SW 1271 (cell line): ENCODE data around the gene KDM6A.
"Not testable (repeated sequence)": the region's sequence is repeated elsewhere in the genome, so short reads cannot be mapped to it uniquely, and the experiment has no call there.

Source experiments
- DNase-seq, 2 experiments: peaks; one replicate each; lab custom pipeline; 2025; lab: John Stamatoyannopoulos, UW

Gene KDM6A

GRCh38 chrX:45007598-45007997 lies 134.6 kb downstream of the KDM6A start:
- DNase-seq, result no peak

- peak in 1 of 2 experiments; percentile 8 for DNase-seq
These were observed 136.5 kb downstream of the KDM6A start for GRCh38 chrX:45009371-45010000.

DNA sequence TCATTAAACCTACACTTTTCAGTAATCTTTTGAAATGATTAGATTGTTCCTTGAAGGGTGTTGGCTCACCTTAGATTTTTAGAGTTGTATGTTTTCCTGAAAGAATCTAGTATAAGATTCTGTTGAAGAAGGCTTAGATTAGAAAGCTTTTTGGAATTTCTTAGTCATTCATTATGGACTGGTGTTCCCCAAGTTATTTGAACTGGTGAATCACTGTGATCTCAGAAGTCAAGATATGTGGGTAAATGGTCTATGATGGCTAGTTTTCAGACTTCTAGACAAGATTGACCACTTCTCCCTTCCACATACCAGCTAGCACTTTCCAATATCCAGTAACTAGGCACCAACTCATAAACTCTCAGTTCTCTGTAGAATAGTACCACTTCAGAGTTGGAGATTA lies 138.1 kb downstream of the KDM6A start:
- peak; percentile 2 to 11 for DNase-seq

DNA sequence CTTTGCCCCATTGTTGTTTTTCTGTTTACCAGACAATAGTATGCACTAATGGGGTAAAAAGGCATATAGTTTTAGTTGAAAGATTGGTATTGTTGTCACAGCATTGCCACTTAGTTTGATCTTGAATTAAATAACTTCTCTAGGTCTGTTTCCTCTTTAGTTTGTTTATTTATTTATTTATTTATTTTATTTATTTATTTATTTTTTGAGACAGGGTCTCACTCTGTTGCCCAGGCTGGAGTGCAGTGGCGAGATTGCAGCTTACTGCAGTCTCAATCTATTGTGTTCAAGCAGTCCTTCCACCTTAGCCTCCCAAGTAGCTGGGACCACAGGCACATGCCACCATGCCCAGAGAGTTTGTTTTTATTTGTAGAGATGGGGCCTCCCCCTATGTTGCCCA lies 138.6 kb downstream of the KDM6A start:
- no peak for DNase-seq

- no peak for DNase-seq
These were observed 145.0 kb downstream of the KDM6A start for GRCh38 chrX:45017946-45018345.

DNA sequence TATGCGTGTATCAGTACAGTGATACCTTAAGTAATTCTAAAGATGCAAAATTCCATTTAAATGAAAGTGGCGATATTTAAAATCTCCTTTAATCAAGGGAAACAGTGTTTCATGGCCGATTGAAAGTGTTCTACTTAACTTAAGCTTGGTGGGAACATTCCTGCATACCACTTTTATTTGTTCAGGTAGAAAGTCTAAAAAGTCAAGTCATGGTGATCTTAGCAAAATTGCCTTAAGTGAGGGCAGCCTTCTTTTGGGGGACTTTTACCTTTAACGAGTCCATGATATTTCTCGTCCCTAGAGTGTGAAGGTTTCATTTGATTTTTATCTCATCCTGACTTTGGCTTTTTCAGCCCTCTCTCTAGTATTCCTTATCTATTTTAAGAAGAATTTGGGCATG lies 149.2 kb downstream of the KDM6A start:
- no peak for DNase-seq

- DNase-seq, result no peak
These were observed 151.5 kb downstream of the KDM6A start for GRCh38 chrX:45024501-45024900.

- DNase-seq, result no peak
These were observed 153.0 kb downstream of the KDM6A start for GRCh38 chrX:45026036-45026435.

DNA sequence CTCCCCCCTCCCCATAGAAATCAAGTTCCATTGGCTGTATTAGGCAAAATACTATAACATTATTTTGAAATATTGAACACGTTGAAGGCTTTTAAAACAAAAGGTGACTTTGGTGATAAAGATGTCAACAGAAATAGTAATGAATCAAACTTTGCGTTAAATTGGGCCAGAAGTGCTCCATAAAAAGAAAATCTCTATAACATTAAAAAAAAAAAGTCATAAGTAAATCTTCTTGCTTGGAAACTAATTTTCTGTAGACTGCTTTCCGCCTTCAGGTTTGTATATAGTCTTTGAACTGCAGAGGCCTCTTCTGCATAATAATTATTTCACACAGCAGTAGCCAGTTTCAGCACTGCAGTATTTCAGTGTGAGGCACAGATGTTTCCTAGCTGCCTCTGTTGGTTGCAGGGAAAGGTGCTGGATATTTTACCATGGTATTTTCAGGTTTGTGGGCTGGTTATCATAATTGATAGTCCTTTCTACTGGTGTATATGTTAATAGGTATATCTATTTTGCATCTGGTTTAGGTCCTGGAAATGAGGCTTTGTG lies 158.9 kb downstream of the KDM6A start:
- no peak for DNase-seq

GRCh38 chrX:45035071-45035470 lies 162.1 kb downstream of the KDM6A start:
- no peak for DNase-seq

GRCh38 chrX:45036161-45036560 lies 163.2 kb downstream of the KDM6A start:
- no peak for DNase-seq

DNA sequence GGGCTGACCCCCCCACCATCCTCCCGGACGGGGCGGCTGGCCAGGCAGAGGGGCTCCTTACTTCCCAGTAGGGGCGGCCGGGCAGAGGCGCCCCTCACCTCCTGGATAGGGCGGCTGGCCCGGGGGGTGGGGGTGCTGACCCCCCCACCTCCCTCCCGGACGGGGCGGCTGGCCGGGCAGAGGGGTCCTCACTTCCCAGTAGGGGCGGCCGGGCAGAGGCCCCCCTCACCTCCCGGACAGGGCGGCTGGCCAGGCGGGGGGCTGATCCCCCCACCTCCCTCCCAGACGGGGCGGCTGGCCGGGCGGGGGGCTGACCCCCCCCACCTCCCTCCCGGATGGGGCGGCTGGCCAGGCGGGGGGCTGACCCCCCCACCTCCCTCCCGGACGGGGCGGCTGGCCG lies 167.1 kb downstream of the KDM6A start:
- not testable (repeated sequence) for DNase-seq

- DNase-seq, result no peak
These were observed 173.4 kb downstream of the KDM6A start for GRCh38 chrX:45046417-45046816.

- no peak for DNase-seq
These were observed 177.6 kb downstream of the KDM6A start for GRCh38 chrX:45050558-45050957.

DNA sequence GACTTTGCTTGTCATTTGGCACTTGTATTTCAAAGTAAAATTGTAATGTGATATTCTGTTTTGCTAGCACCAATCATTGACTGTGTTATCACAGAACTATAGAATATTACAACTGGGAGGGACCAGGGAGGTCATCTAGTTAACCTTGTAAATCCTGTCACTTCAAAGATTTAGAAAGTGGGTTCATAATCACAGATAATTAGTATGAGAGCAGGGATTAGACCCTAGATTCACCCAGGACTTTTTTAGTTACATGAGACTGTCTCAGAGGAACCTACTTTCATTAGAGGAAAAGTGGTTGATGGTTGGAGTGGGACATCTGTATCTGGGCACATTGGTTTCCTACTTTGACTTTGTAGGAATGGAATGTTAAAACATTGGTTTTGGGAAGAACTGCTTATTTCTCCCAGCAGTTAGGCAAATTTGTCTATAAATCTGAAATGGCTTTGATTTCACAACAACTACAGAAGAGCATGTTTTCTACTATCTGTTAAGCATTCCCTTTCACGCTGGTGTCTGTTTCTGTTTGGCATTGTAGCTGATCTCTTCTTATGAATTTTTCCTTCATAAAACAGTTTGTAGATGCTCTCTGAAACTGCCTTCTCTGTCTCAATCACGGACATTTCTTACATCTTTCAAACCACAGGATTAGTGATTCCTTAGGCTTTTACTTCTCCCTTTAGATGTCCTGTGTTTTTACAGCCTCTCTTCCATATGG lies 183.6 kb downstream of the KDM6A start:
- DNase-seq, result no peak

GRCh38 chrX:45059906-45060305 lies 186.9 kb downstream of the KDM6A start:
- DNase-seq, result not testable (repeated sequence)

DNA sequence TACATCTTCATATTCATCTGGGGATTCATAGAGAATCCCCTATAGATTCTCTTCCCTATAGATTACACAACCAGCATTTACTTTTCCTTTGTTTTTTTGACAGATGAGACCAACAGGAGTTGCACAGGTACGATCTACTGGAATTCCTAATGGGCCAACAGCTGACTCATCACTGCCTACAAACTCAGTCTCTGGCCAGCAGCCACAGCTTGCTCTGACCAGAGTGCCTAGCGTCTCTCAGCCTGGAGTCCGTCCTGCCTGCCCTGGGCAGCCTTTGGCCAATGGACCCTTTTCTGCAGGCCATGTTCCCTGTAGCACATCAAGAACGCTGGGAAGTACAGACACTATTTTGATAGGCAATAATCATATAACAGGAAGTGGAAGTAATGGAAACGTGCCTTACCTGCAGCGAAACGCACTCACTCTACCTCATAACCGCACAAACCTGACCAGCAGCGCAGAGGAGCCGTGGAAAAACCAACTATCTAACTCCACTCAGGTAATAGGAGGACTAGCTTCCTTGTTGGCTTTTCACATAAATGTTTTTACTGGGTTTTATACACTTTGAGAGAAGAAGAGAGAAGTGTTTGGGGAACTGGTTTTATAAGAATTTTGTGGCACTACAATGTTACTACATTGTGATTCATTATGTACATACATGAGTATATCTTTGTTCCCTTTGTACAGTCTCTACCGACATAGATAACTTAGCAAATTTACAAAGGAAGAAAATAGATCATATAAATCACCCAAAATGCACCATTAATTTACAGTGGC lies 190.5 kb downstream of the KDM6A start:
- DNase-seq, result no peak

GRCh38 chrX:45068569-45068968 lies 195.6 kb downstream of the KDM6A start:
- no peak for DNase-seq

DNA sequence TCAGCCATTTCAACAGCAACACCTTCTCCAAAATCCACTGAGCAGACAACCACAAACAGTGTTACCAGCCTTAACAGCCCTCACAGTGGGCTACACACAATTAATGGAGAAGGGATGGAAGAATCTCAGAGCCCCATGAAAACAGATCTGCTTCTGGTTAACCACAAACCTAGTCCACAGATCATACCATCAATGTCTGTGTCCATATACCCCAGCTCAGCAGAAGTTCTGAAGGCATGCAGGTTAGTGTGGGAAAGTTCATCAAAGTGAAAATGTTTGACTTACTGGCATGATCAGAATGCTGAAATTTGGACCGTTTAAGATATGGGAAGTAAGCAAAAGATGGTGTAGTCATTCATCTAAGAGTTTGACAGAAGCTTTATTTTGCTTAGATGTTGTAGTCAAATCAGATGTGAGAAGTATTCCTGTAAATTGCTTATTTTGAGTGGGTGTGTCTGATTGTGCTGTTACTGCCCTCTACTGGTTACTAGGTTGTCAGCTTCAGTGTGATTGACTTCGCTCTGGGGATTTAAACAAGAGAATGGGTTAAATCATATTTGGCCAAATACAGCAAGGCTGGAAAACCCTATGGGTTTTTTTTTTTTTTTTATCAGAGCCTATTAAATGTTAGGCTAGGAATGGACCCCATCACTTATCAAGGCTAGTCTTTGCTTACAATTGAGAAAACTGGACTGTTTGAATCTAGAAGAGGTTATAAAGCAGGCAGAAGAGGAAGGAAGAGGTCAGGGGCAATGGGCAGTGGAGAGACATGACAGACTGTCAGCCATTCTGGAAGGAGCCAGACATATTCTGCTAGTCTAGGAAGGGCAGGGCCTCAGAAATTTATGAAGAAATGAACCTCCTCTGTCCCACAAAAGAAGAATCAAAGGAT lies 197.4 kb downstream of the KDM6A start:
- DNase-seq, result peak in 1 of 2 experiments; percentile 29

- DNase-seq, result not testable (repeated sequence)
These were observed 200.0 kb downstream of the KDM6A start for GRCh38 chrX:45073011-45073410.

DNA sequence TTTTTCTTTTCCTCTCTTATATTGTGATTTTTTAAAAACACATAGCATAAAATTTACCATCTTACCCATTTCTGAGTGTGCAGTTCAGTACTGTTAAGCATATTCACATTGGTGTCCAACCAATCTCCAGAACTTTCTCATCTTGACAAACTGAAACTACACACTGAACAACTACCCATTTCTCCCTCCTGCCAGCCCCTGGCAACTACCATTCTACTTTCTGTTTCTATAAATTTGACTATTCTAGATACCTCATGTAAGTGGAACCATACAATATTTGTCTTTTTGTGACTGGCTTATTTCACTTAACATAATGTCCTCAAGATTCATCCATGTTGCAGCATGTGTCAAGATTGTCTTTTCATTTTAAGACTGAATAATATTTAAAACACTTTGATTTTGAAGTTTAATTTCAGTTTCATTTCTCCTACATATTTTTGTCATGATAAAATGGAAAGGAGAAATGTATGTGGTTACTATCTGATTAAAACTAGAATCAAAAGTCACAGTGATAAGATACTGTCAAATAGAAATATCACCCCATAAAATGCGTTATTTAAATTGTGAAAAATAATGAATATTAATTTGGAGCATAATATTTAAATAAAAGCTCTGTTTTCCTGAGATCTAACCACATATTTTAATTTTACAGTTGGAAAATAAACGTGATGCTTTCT lies 204.9 kb downstream of the KDM6A start:
- DNase-seq, result no peak
